Measurements from ENCODE around the gene RPL28. TPM values are rescaled to one million over a fixed set of nuclear protein-coding genes. Genes with fewer than 3 reads are reported as not detected.

The RPL28 gene
- total RNA-seq, 3 donors from 2014 or later: 942 to 1,365 (median 1,241) TPM

- H3K4me1 ChIP-seq (ENCODE audit: low read depth): peaks cover 6% of the 10 kb centered on the region
- DNase-seq (no peak), ATAC-seq (no peak)
- H3K4me3 ChIP-seq: no peak overlapping the region
- no peaks in the 10 kb centered on the region for H3K36me3 ChIP-seq (ENCODE audit: low read depth)
- H3K9me3 ChIP-seq: no peaks in the 10 kb centered on the region
- no peak for TF ChIP-seq CTCF (IDR thresholded peaks at IDR 0.05)
- intact Hi-C loops (cut with DNase I, micrococcal nuclease): no loop called here
Observed at GRCh38 chr19:55440411-55441105, 54.8 kb downstream of the RPL28 start.

- DNase-seq (no peak), ATAC-seq (no peak)
- Histone ChIP-seq H3K4me3 (no peak overlapping the region), H3K36me3 (ENCODE audit: low read depth) (no peaks in the 10 kb centered on the region), H3K9me3 (no peaks in the 10 kb centered on the region), H3K4me1 (ENCODE audit: low read depth) (peaks cover 6% of the 10 kb centered on the region)
- TF ChIP-seq CTCF (IDR thresholded peaks at IDR 0.05): no peak
- intact Hi-C loops (cut with DNase I, micrococcal nuclease): no loop called here
Observed at GRCh38 chr19:55441319-55441691, 55.6 kb downstream of the RPL28 start.

- DNase-seq (peak in 1 of 3 donors; percentile 56), ATAC-seq (peak; percentile 60)
- Histone ChIP-seq H3K9me3 (no peaks in the 10 kb centered on the region), H3K4me3 (no peak overlapping the region), H3K4me1 (ENCODE audit: low read depth) (peaks cover 6% of the 10 kb centered on the region), H3K36me3 (ENCODE audit: low read depth) (no peaks in the 10 kb centered on the region)
- intact Hi-C loops (cut with DNase I, micrococcal nuclease): no loop called here
- TF ChIP-seq CTCF (IDR thresholded peaks at IDR 0.05): no peak
Observed at GRCh38 chr19:55441692-55442321, 56.1 kb downstream of the RPL28 start.

GRCh38 chr19:55442372-55442961 lies 56.7 kb downstream of the RPL28 start:
- Histone ChIP-seq H3K9me3 (no peaks in the 10 kb centered on the region), H3K4me1 (ENCODE audit: low read depth) (peaks cover 6% of the 10 kb centered on the region), H3K36me3 (ENCODE audit: low read depth) (no peaks in the 10 kb centered on the region), H3K4me3 (no peak overlapping the region)
- DNase-seq: no peak
- TF ChIP-seq CTCF (IDR thresholded peaks at IDR 0.05): no peak
- no peak for ATAC-seq
- intact Hi-C loops (cut with DNase I, micrococcal nuclease): no loop called here

- DNase-seq: no peak
- intact Hi-C loops (cut with DNase I, micrococcal nuclease): no loop called here
- no peak within 1 kb of the TSS for H3K4me3 ChIP-seq
- H3K9me3 ChIP-seq: no peaks in the 10 kb centered on the region
- no peak for TF ChIP-seq CTCF (IDR thresholded peaks at IDR 0.05)
- H3K4me1 ChIP-seq (ENCODE audit: low read depth): peaks cover 6% of the 10 kb centered on the region
- no peaks in the 10 kb centered on the region for H3K36me3 ChIP-seq (ENCODE audit: low read depth)
- no peak for ATAC-seq
Observed at GRCh38 chr19:55443045-55443823, 57.5 kb downstream of the RPL28 start, which contains the start of gene SHISA7. Gene SHISA7, minus strand, starts transcription at chr19:55443300. Its CDS starts 437 bp downstream, at chr19:55442863.
